ENCODE data around the gene SLC25A28. TPM values are rescaled to one million over a fixed set of nuclear protein-coding genes. Genes with fewer than 3 reads are reported as not detected.
"Not testable (repeated sequence)": the region's sequence is repeated elsewhere in the genome, so short reads cannot be mapped to it uniquely, and the experiment has no call there.

The SLC25A28 gene
- total RNA-seq, 2 experiments from 2014 or later = 60.4 to 89.5 TPM

GRCh38 chr10:99648717-99649116 is 28.5 kb upstream of the SLC25A28 start:
- ATAC-seq (no peak), DNase-seq (no peak)
- H3K27me3 Mint-ChIP-seq = peaks cover 60% of the 10 kb centered on the region
- H3K36me3 Mint-ChIP-seq = no peaks in the 10 kb centered on the region
- CTCF ChIA-PET = no interaction called here
- H3K4me3 Mint-ChIP-seq = no peak overlapping the region
- H3K4me1 Mint-ChIP-seq = no peaks in the 10 kb centered on the region
- H3K9me3 Mint-ChIP-seq (ENCODE audit: low read depth) = no peaks in the 10 kb centered on the region
- H3K27ac Mint-ChIP-seq = no peak overlapping the region

- ATAC-seq = no peak
- no peaks in the 10 kb centered on the region for H3K36me3 Mint-ChIP-seq
- no peak overlapping the region for H3K27ac Mint-ChIP-seq
- peaks cover 56% of the 10 kb centered on the region for H3K27me3 Mint-ChIP-seq
- no peak for DNase-seq
- CTCF ChIA-PET = no interaction called here
- no peaks in the 10 kb centered on the region for H3K4me1 Mint-ChIP-seq
- no peaks in the 10 kb centered on the region for H3K9me3 Mint-ChIP-seq (ENCODE audit: low read depth)
- no peak overlapping the region for H3K4me3 Mint-ChIP-seq
These were observed 27.4 kb upstream of the SLC25A28 start for GRCh38 chr10:99647601-99648151.

- Mint-ChIP-seq H3K27me3 (peaks cover 53% of the 10 kb centered on the region), H3K36me3 (no peaks in the 10 kb centered on the region), H3K9me3 (ENCODE audit: low read depth) (no peaks in the 10 kb centered on the region), H3K4me1 (peaks cover 4% of the 10 kb centered on the region), H3K27ac (no peak overlapping the region), H3K4me3 (no peak overlapping the region)
- CTCF ChIA-PET = no interaction called here
- ATAC-seq = no peak
- DNase-seq = no peak
These were observed 13.6 kb upstream of the SLC25A28 start for GRCh38 chr10:99633832-99634231.

- H3K4me1 Mint-ChIP-seq = peaks cover 11% of the 10 kb centered on the region
- CTCF ChIA-PET = interaction anchor here (1.6 to 1.7 kb wide), 2 partner anchors 9 to 28 kb away, joined by 4 to 8 read pairs; partner anchors contain the start of gene ENTPD7
- no peak overlapping the region for H3K27ac Mint-ChIP-seq
- peaks cover 31% of the 10 kb centered on the region for H3K27me3 Mint-ChIP-seq
- ATAC-seq (no peak), DNase-seq (no peak)
- no peak overlapping the region for H3K4me3 Mint-ChIP-seq
- H3K9me3 Mint-ChIP-seq (ENCODE audit: low read depth) = no peaks in the 10 kb centered on the region
- no peaks in the 10 kb centered on the region for H3K36me3 Mint-ChIP-seq
These were observed 11.3 kb upstream of the SLC25A28 start for GRCh38 chr10:99631496-99631895.

GRCh38 chr10:99630991-99631390 is 10.8 kb upstream of the SLC25A28 start:
- Mint-ChIP-seq H3K9me3 (ENCODE audit: low read depth) (no peaks in the 10 kb centered on the region), H3K27me3 (peaks cover 27% of the 10 kb centered on the region), H3K4me3 (no peak overlapping the region), H3K27ac (no peak overlapping the region), H3K4me1 (peaks cover 11% of the 10 kb centered on the region), H3K36me3 (no peaks in the 10 kb centered on the region)
- no peak for DNase-seq
- CTCF ChIA-PET = interaction anchor here (1.6 to 1.7 kb wide), 2 partner anchors 9 to 28 kb away, joined by 4 to 8 read pairs; partner anchors contain the start of gene ENTPD7
- ATAC-seq = no peak

GRCh38 chr10:99630433-99630832 is 10.2 kb upstream of the SLC25A28 start:
- no peak for DNase-seq
- no peak for ATAC-seq
- no peaks in the 10 kb centered on the region for H3K9me3 Mint-ChIP-seq (ENCODE audit: low read depth)
- H3K27ac Mint-ChIP-seq = no peak overlapping the region
- peaks cover 22% of the 10 kb centered on the region for H3K27me3 Mint-ChIP-seq
- CTCF ChIA-PET = interaction anchor here (1.6 to 1.7 kb wide), 2 partner anchors 8 to 29 kb away, joined by 4 to 8 read pairs; partner anchors contain the start of gene ENTPD7
- H3K4me3 Mint-ChIP-seq = no peak overlapping the region
- H3K36me3 Mint-ChIP-seq = no peaks in the 10 kb centered on the region
- H3K4me1 Mint-ChIP-seq = peaks cover 11% of the 10 kb centered on the region

GRCh38 chr10:99629625-99629978 is 9.4 kb upstream of the SLC25A28 start:
- CTCF ChIA-PET = no interaction called here
- no peak for DNase-seq
- H3K9me3 Mint-ChIP-seq (ENCODE audit: low read depth) = no peaks in the 10 kb centered on the region
- no peak overlapping the region for H3K4me3 Mint-ChIP-seq
- peaks cover 16% of the 10 kb centered on the region for H3K27me3 Mint-ChIP-seq
- peaks cover 11% of the 10 kb centered on the region for H3K4me1 Mint-ChIP-seq
- no peak overlapping the region for H3K27ac Mint-ChIP-seq
- H3K36me3 Mint-ChIP-seq = no peaks in the 10 kb centered on the region
- ATAC-seq = no peak

- Mint-ChIP-seq H3K36me3 (no peaks in the 10 kb centered on the region), H3K27me3 (peaks cover 11% of the 10 kb centered on the region), H3K4me3 (no peak overlapping the region), H3K27ac (no peak overlapping the region), H3K4me1 (peaks cover 13% of the 10 kb centered on the region), H3K9me3 (ENCODE audit: low read depth) (no peaks in the 10 kb centered on the region)
- CTCF ChIA-PET = no interaction called here
- ATAC-seq (no peak), DNase-seq (no peak)
These were observed 8.8 kb upstream of the SLC25A28 start for GRCh38 chr10:99628923-99629624.

- not testable (repeated sequence) for H3K4me3 Mint-ChIP-seq; DNase-seq; H3K36me3 Mint-ChIP-seq; H3K27me3 Mint-ChIP-seq; H3K27ac Mint-ChIP-seq; H3K9me3 Mint-ChIP-seq (ENCODE audit: low read depth); ATAC-seq
- peaks cover 21% of the 10 kb centered on the region for H3K4me1 Mint-ChIP-seq
- CTCF ChIA-PET = interaction anchor here (1.3 to 1.6 kb wide), 3 partner anchors 13 to 195 kb away, joined by 3 to 5 read pairs (median 5); partner anchors contain the start of genes COX15, CUTC and GOT1
These were observed 4.9 kb upstream of the SLC25A28 start for GRCh38 chr10:99625124-99625523.

GRCh38 chr10:99623919-99624318 is 3.7 kb upstream of the SLC25A28 start:
- H3K9me3 Mint-ChIP-seq (ENCODE audit: low read depth) = no peaks in the 10 kb centered on the region
- no peak overlapping the region for H3K4me3 Mint-ChIP-seq
- H3K4me1 Mint-ChIP-seq = peaks cover 21% of the 10 kb centered on the region
- H3K27ac Mint-ChIP-seq = no peak overlapping the region
- H3K27me3 Mint-ChIP-seq = no peaks in the 10 kb centered on the region
- H3K36me3 Mint-ChIP-seq = peaks cover 5% of the 10 kb centered on the region
- ATAC-seq (no peak), DNase-seq (no peak)
- CTCF ChIA-PET = no interaction called here

- ATAC-seq (no peak), DNase-seq (no peak)
- H3K9me3 Mint-ChIP-seq (ENCODE audit: low read depth) = no peaks in the 10 kb centered on the region
- H3K27me3 Mint-ChIP-seq = no peaks in the 10 kb centered on the region
- H3K4me1 Mint-ChIP-seq = peaks cover 37% of the 10 kb centered on the region
- CTCF ChIA-PET = interaction anchor here (1.9 to 4.4 kb wide), 5 partner anchors 9 to 111 kb away, joined by 7 to 23 read pairs (median 9); partner anchors contain the start of genes COX15, CUTC and ENTPD7
- peaks cover 18% of the 10 kb centered on the region for H3K36me3 Mint-ChIP-seq
- H3K27ac Mint-ChIP-seq = peak overlapping the region; percentile 97
- H3K4me3 Mint-ChIP-seq = peak overlapping the region; percentile 95
These were observed 1.4 kb upstream of the SLC25A28 start for GRCh38 chr10:99621454-99622251.

GRCh38 chr10:99620711-99621453 is 643 bp upstream of the SLC25A28 start:
- Mint-ChIP-seq H3K9me3 (ENCODE audit: low read depth) (no peaks in the 10 kb centered on the region), H3K36me3 (peaks cover 24% of the 10 kb centered on the region)

More at GRCh38 chr10:99620711-99621453, 643 bp upstream of the SLC25A28 start:
- ATAC-seq (peak; percentile 92), DNase-seq (peak; percentile 84)
- no peaks in the 10 kb centered on the region for H3K27me3 Mint-ChIP-seq
- peaks cover 42% of the 10 kb centered on the region for H3K4me1 Mint-ChIP-seq
- H3K4me3 Mint-ChIP-seq = peak overlapping the region; percentile 95
- CTCF ChIA-PET = interaction anchor here (1.0 to 4.4 kb wide), 7 partner anchors 10 to 190 kb away, joined by 3 to 23 read pairs (median 8); partner anchors contain the start of genes COX15, CUTC, ENTPD7 and GOT1
- H3K27ac Mint-ChIP-seq = peak overlapping the region; percentile 97

All from activated CD8-positive, alpha-beta memory T cell treated with anti-CD3 and anti-CD28 coated beads, Interleukin-2, amount 10 ng/mL, durations not matched to agents 7 days and 5 days (primary cell).